Neural crest cell (in vitro differentiated cells): Measurements from ENCODE around the gene DLGAP4. TPM values are rescaled to one million over a fixed set of nuclear protein-coding genes. Genes with fewer than 3 reads are reported as not detected.

Experiments
- DNase-seq: peaks from one replicate; pipeline ENCODE4 v3.0.0; 2021; ENCODE audit warnings: low read depth, mixed read lengths, low spot score
- H3K27ac Mint-ChIP-seq: one replicate; pipeline ENCODE4 v1.8.0; 2021; ENCODE audit warnings: mild to moderate bottlenecking, mixed read lengths; ENCODE audit not compliant: unreplicated experiment
- H3K27me3 Mint-ChIP-seq: 2 replicates; pipeline ENCODE4 v1.8.0; 2021; ENCODE audit warnings: low read depth, mild to moderate bottlenecking, mixed read lengths
- H3K36me3 Mint-ChIP-seq: 2 replicates; pipeline ENCODE4 v1.8.0; 2021; ENCODE audit warnings: low read depth, mild to moderate bottlenecking, mixed read lengths
- H3K4me1 Mint-ChIP-seq: 2 replicates; pipeline ENCODE4 v1.8.0; 2021; ENCODE audit warnings: mixed read lengths
- H3K4me3 Mint-ChIP-seq: one replicate; pipeline ENCODE4 v1.8.0; 2021; ENCODE audit warnings: mild to moderate bottlenecking, mixed read lengths
- H3K9me3 Mint-ChIP-seq: 2 replicates; pipeline ENCODE4 v1.8.0; 2021; ENCODE audit warnings: mixed read lengths
- CTCF ChIP-seq: fragments of 200-600 bp; sonication (generic); conservative IDR thresholded peaks from 2 replicates; pipeline ENCODE4 v1.5.0; 2021; ENCODE audit warnings: antibody characterized with exemption, mild to moderate bottlenecking
- total RNA-seq: library from RNA; stranded (reverse); gene quantifications from 2 replicates; pipeline ENCODE4 v1.2.1, GENCODE V29; 2021

Gene DLGAP4
- total RNA-seq, 1 donor from 2014 or later, result 95.6 TPM

DNA sequence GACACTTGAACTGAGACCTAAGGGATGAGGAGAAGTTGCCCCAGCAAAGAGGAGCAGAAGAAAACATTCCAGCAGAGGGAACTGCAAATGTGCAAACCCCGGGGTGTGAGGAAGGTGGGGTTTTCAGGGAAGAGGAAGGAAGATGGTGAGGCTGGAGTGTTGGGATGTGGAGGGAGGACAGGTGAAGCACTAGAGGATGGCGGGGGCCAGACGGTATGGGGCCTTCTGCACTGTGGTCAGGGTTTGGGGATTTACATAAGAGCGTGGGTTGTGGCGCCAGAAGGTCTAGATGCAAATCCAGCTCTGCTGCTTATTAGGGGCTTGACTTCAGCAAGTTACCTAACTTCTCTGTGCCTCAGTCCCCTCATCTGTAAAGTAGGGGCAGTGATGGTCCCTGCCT, 16.0 kb downstream of the DLGAP4 start:
- TF ChIP-seq CTCF, result no peak

GRCh38 chr20:36330091-36330490, 24.0 kb downstream of the DLGAP4 start:
- Mint-ChIP-seq H3K4me1 (peaks cover 31% of the 10 kb centered on the region), H3K9me3 (peaks cover 2% of the 10 kb centered on the region), H3K27ac (no peak overlapping the region), H3K36me3 (peaks cover 2% of the 10 kb centered on the region), H3K27me3 (peaks cover 9% of the 10 kb centered on the region), H3K4me3 (no peak overlapping the region)
- no peak for TF ChIP-seq CTCF
- DNase-seq, result no peak

More for the DNA sequence above, 16.0 kb downstream of the DLGAP4 start:
- Mint-ChIP-seq H3K27ac (no peak overlapping the region), H3K36me3 (peaks cover 4% of the 10 kb centered on the region), H3K9me3 (peaks cover 7% of the 10 kb centered on the region), H3K4me1 (no peaks in the 10 kb centered on the region), H3K27me3 (peaks cover 30% of the 10 kb centered on the region), H3K4me3 (no peak overlapping the region)
- DNase-seq, result no peak

DNA sequence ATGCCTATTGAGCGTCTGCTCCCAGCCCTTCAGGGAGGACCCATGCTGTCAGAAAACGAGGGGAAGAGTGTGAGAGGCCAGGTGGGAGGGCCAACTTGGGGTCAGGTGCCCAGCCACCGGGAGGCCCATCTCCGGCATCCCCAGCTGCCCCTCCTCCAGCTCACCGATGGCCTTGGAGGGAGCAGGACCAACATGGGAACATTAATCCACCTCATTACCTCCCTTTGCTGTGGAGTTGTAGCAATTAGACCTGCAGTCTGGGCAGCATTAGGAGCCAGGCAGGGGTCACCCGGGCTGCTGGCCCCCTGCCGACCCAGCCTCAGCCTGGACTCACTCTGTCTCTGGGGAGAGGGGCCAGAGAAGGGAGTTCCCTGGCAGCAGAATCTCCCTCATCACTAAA, 25.1 kb downstream of the DLGAP4 start:
- Mint-ChIP-seq H3K4me3 (no peak overlapping the region), H3K36me3 (peaks cover under 1% of the 10 kb centered on the region), H3K9me3 (peaks cover under 1% of the 10 kb centered on the region), H3K27ac (no peak overlapping the region), H3K27me3 (peaks cover 5% of the 10 kb centered on the region), H3K4me1 (peaks cover 32% of the 10 kb centered on the region)
- no peak for DNase-seq
- no peak for TF ChIP-seq CTCF

DNA sequence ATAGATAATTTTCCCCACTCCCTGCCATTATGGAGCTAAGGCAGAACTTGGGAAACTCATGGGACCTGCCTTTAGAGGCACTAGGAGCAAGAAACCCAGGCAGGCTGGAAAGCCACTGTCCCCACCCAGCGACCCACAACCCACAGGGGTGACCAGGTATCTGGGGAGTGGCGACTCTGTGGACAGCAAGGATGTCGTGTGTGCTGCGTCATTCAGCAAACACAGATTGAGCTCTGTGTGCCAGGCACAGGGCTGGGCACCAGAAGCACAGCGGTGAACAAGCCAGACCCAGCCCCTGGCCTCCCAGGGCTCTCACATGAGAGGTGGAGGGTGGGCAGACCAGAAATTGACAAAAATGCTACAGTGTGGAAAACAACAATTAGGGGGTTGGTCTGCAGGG, 27.7 kb downstream of the DLGAP4 start:
- Mint-ChIP-seq H3K4me3 (no peak overlapping the region), H3K4me1 (peaks cover 35% of the 10 kb centered on the region), H3K27ac (no peak overlapping the region), H3K27me3 (peaks cover 4% of the 10 kb centered on the region), H3K9me3 (no peaks in the 10 kb centered on the region), H3K36me3 (no peaks in the 10 kb centered on the region)
- no peak for DNase-seq
- no peak for TF ChIP-seq CTCF

GRCh38 chr20:36334281-36335205, 28.4 kb downstream of the DLGAP4 start:
- H3K4me1 Mint-ChIP-seq, result peaks cover 35% of the 10 kb centered on the region
- no peaks in the 10 kb centered on the region for H3K36me3 Mint-ChIP-seq
- no peak for TF ChIP-seq CTCF
- H3K27ac Mint-ChIP-seq, result no peak overlapping the region
- no peaks in the 10 kb centered on the region for H3K9me3 Mint-ChIP-seq
- no peak overlapping the region for H3K4me3 Mint-ChIP-seq
- peaks cover 4% of the 10 kb centered on the region for H3K27me3 Mint-ChIP-seq
- no peak for DNase-seq
